Upper lobe of left lung (tissue), 6 donors: ENCODE data around the gene FLYWCH1. TPM values are rescaled to one million over a fixed set of nuclear protein-coding genes. Genes with fewer than 3 reads are reported as not detected.

ENCODE experiments used
- ATAC-seq, 2 donors: fragments of 200-7000 bp; cut with Tn5 transposase; one replicate each; pipeline ENCODE4 v1.9.1; 2022; ENCODE audit warnings: mild to moderate bottlenecking in 2 of 2, moderate library complexity in 2 of 2; ENCODE audit not compliant: low FRiP score in 2 of 2
- DNase-seq, 2 donors: peaks; one replicate each; pipeline ENCODE4 v3.0.0-alpha.2; 2019 to 2020
- H3K27ac ChIP-seq, 4 donors: fragments of 200-600 bp; sonication (generic); one replicate each; pipeline ENCODE4 v1.5.1; 2016 to 2019
- H3K27me3 ChIP-seq, 4 donors: fragments of 200-600 bp; sonication (generic); one replicate each; pipeline ENCODE4 v1.5.1; 2017 to 2019
- H3K36me3 ChIP-seq, 4 donors: fragments of 200-600 bp; sonication (generic); one replicate each; pipeline ENCODE4 v1.5.1; 2016 to 2019
- H3K4me1 ChIP-seq, 4 donors: fragments of 200-600 bp; sonication (generic); one replicate each; pipeline ENCODE4 v1.5.1; 2018 to 2019
- H3K4me3 ChIP-seq, 4 donors: fragments of 200-600 bp; sonication (generic); one replicate each; pipeline ENCODE4 v1.5.1; 2017 to 2019; ENCODE audit warnings: mild to moderate bottlenecking in 2 of 4, moderate library complexity in 1 of 4
- H3K9me3 ChIP-seq, 4 donors: fragments of 200-600 bp; sonication (generic); one replicate each; pipeline ENCODE4 v1.5.1; 2018 to 2019
- EP300 ChIP-seq, 4 donors: sonication (generic); formaldehyde crosslinking; IDR thresholded peaks; one replicate each; pipeline ENCODE4 v1.5.1; 2017; ENCODE audit warnings: antibody characterized with exemption in 4 of 4, control low read depth in 2 of 4
- POLR2A ChIP-seq, 4 donors: fragments of 450-650 bp; IDR thresholded peaks; one replicate each; pipeline ENCODE4 v1.5.1; 2016 to 2017; ENCODE audit warnings: antibody characterized with exemption in 4 of 4, mild to moderate bottlenecking in 2 of 4
- POLR2AphosphoS5 ChIP-seq, 2 donors: sonication (generic); formaldehyde crosslinking; IDR thresholded peaks; one replicate each; pipeline ENCODE4 v1.5.1; 2017; ENCODE audit warnings: antibody characterized with exemption in 2 of 2
- WGBS, 2 donors: methylation state at CpG; one replicate each; pipeline ENCODE4 v1.1.5; 2017 to 2018; 5-methylcytosine and 5-hydroxymethylcytosine counted together
- total RNA-seq, 6 donors: library from RNA; depleted of rRNA in 4 of 6; stranded (reverse); fragments of >200 nt in 4 of 6; gene quantifications; one replicate each; pipeline versions ENCODE4 v1.1.0 to v1.2.1, GENCODE V29; 2016 to 2021
- TF ChIP-seq, protein P1 (sequence below), 6 experiments: fragments of 450-650 bp in 4 of 6; fragments of 200-600 bp in 2 of 6; sonication (generic) in 2 of 6; IDR thresholded peaks; one replicate each; pipeline ENCODE4 v1.5.1; 2016 to 2019; ENCODE audit warnings: antibody characterized with exemption in 6 of 6
- donor health status: DM: no; HTN: no; CAD: no; lungs with moderate emphysema.
- donor health status: DM: no; HTN: yes; CAD: no; lungs with severe emphysema.

Gene FLYWCH1
- total RNA-seq, 6 donors from 2014 or later = 19.3 to 162 (median 43.4) TPM

- no peaks in the 10 kb centered on the region for H3K36me3 ChIP-seq
- H3K4me3 ChIP-seq = peak overlapping the region in 3 of 4 donors; percentile 59 to 82 (median 77)
- no peaks in the 10 kb centered on the region for H3K9me3 ChIP-seq
- H3K27me3 ChIP-seq = no peaks in the 10 kb centered on the region
- no peak for ATAC-seq
- 66 to 68% methylated on average over 33 of the region's 33 CpGs for WGBS, 2 donors
- peaks cover 17 to 39% (median 27%) of the 10 kb centered on the region in 4 donors for H3K4me1 ChIP-seq
- DNase-seq = peak in 1 of 2 donors; percentile 30
- TF ChIP-seq, protein P1, sequence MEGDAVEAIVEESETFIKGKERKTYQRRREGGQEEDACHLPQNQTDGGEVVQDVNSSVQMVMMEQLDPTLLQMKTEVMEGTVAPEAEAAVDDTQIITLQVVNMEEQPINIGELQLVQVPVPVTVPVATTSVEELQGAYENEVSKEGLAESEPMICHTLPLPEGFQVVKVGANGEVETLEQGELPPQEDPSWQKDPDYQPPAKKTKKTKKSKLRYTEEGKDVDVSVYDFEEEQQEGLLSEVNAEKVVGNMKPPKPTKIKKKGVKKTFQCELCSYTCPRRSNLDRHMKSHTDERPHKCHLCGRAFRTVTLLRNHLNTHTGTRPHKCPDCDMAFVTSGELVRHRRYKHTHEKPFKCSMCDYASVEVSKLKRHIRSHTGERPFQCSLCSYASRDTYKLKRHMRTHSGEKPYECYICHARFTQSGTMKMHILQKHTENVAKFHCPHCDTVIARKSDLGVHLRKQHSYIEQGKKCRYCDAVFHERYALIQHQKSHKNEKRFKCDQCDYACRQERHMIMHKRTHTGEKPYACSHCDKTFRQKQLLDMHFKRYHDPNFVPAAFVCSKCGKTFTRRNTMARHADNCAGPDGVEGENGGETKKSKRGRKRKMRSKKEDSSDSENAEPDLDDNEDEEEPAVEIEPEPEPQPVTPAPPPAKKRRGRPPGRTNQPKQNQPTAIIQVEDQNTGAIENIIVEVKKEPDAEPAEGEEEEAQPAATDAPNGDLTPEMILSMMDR (IDR thresholded peaks at IDR 0.05) = no peak
- TF ChIP-seq EP300 (IDR thresholded peaks at IDR 0.05) = no peak
- TF ChIP-seq POLR2A (IDR thresholded peaks at IDR 0.05) = no peak
- H3K27ac ChIP-seq = peak overlapping the region in 1 of 4 donors; percentile 96
Measured at GRCh38 chr16:2981177-2981898, 69.6 kb downstream of the FLYWCH1 start.

DNA sequence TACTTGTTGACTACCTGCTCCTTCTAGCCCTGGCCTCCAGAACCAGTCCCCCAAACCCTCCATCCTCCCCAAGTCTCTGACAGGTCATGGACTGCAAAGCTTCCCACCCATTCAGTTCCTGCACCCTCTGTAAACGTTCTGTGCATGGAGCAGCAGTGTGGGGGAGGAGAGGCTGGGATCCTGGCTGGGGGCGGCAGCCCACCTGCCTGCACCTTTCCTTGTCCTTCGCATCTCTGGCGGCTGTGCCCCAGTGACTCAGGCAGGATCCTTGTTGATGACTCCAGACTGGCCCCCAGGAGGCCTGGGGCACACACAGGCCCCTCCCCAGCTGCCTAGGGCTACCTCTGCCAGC, 70.1 kb downstream of the FLYWCH1 start:
- Histone ChIP-seq H3K4me3 (no peak overlapping the region), H3K4me1 (peaks cover 17 to 39% (median 27%) of the 10 kb centered on the region in 4 donors), H3K9me3 (no peaks in the 10 kb centered on the region), H3K27me3 (no peaks in the 10 kb centered on the region), H3K36me3 (no peaks in the 10 kb centered on the region), H3K27ac (no peak overlapping the region)
- 79% methylated on average over 4 of the region's 4 CpGs for WGBS, 2 donors
- TF ChIP-seq EP300 (IDR thresholded peaks at IDR 0.05) (no peak), POLR2AphosphoS5 (IDR thresholded peaks at IDR 0.05) (no peak)
- TF ChIP-seq, protein P1 (IDR thresholded peaks at IDR 0.05) = no peak
- ATAC-seq (no peak), DNase-seq (peak in 1 of 2 donors; percentile 45)

DNA sequence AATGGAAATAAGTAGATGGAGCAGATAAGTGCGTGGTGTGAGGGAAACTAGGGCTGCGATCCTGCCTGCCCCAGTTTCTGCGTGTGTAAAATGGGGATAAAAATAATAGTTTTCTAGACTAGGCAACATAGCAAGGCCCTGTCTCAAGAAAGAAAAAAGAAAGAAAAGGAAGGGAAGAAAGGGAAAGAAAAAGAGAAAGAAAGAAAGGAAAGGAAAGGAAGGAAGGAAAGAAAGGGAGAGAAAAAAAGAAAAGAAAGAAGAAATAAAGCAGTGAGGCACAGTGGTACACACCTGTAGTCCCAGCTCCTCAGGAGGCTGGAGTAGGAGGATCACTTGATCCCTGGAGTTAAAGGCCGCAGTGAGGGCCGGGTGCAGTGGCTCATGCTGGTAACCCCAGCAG, 70.7 kb downstream of the FLYWCH1 start:
- Histone ChIP-seq H3K36me3 (no peaks in the 10 kb centered on the region), H3K4me3 (no peak overlapping the region), H3K27me3 (no peaks in the 10 kb centered on the region), H3K4me1 (peaks cover 17 to 39% (median 27%) of the 10 kb centered on the region in 4 donors), H3K9me3 (no peaks in the 10 kb centered on the region), H3K27ac (no peak overlapping the region)
- WGBS, 2 donors = 84 to 89% methylated on average over 5 of the region's 5 CpGs
- DNase-seq (no peak), ATAC-seq (no peak)
- TF ChIP-seq EP300 (IDR thresholded peaks at IDR 0.05) = no peak
- TF ChIP-seq, protein P1 (IDR thresholded peaks at IDR 0.05) = no peak
- TF ChIP-seq POLR2AphosphoS5 (IDR thresholded peaks at IDR 0.05) = no peak
- TF ChIP-seq POLR2A (IDR thresholded peaks at IDR 0.05) = no peak

GRCh38 chr16:2983706-2984136, 72.0 kb downstream of the FLYWCH1 start:
- Histone ChIP-seq H3K4me1 (peaks cover 17 to 36% (median 27%) of the 10 kb centered on the region in 4 donors), H3K36me3 (no peaks in the 10 kb centered on the region), H3K27me3 (no peaks in the 10 kb centered on the region), H3K4me3 (peak overlapping the region in 2 of 4 donors; percentile 25 to 27), H3K9me3 (no peaks in the 10 kb centered on the region), H3K27ac (no peak overlapping the region)
- 21% methylated on average over 15 to 18 of the region's 42 CpGs for WGBS, 2 donors
- TF ChIP-seq, protein P1 (IDR thresholded peaks at IDR 0.05) = peak; percentile 94 to 98 (median 95)
- no peak for TF ChIP-seq POLR2A (IDR thresholded peaks at IDR 0.05)
- DNase-seq (peak; percentile 88 to 97), ATAC-seq (peak; percentile 81 to 87)

DNA sequence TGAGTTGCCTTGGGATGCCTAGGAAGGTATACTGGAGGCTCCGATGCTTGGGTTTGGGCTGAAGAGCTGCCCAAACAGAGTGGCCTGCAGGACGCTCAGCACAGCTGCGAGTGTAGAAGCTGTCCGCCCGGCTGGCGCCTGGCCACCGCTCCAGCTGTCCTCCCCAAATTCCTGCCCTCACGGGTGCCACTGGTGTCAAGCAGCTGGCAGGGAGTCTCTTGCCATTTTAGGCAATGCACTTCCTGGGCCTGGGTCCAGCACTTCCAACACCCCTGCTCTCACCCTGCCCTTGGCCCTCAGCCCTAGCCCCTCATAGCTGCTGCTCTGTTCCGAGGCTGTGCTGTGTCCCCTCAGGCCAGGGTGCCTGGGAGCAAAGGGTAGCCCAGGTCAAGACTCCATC, 73.7 kb downstream of the FLYWCH1 start:
- Histone ChIP-seq H3K9me3 (no peaks in the 10 kb centered on the region), H3K27me3 (no peaks in the 10 kb centered on the region), H3K27ac (no peak overlapping the region), H3K4me3 (no peak overlapping the region), H3K36me3 (no peaks in the 10 kb centered on the region), H3K4me1 (peaks cover 11 to 26% (median 19%) of the 10 kb centered on the region in 4 donors)
- DNase-seq (peak in 1 of 2 donors; percentile 92), ATAC-seq (no peak)
- WGBS, 2 donors = 92% methylated on average over 7 of the region's 9 CpGs; no CpG with 5 or more reads in 1 of the 2 donors
- TF ChIP-seq POLR2A (IDR thresholded peaks at IDR 0.05) = no peak
- TF ChIP-seq, protein P1 (IDR thresholded peaks at IDR 0.05) = no peak
- no peak for TF ChIP-seq EP300 (IDR thresholded peaks at IDR 0.05)
- no peak for TF ChIP-seq POLR2AphosphoS5 (IDR thresholded peaks at IDR 0.05)
